Thyroid gland (tissue), 4 donors: ENCODE measurements around the gene SKP1.

ENCODE experiments used
- CTCF ChIP-seq, 6 experiments: fragments of 200-600 bp in 3 of 6; fragments of 450-650 bp in 3 of 6; sonication (generic) in 3 of 6; IDR thresholded peaks; one replicate each; pipeline ENCODE4 v1.5.1; 2016 to 2019; ENCODE audit warnings: antibody characterized with exemption in 6 of 6, mild to moderate bottlenecking in 2 of 6, inconsistent platforms in 1 of 6, moderate library complexity in 1 of 6
- POLR2A ChIP-seq, 2 donors: fragments of 450-650 bp; IDR thresholded peaks; one replicate each; pipeline ENCODE4 v1.6.1; 2017; ENCODE audit warnings: antibody characterized with exemption in 2 of 2, mild to moderate bottlenecking in 2 of 2, moderate library complexity in 1 of 2

GRCh38 chr5:134133188-134133994 lies 43.4 kb downstream of the SKP1 start:
- no peak for TF ChIP-seq CTCF (IDR thresholded peaks at IDR 0.05)
- no peak for TF ChIP-seq POLR2A (IDR thresholded peaks at IDR 0.05)
